Epithelial cell of proximal tubule (primary cell): ENCODE data around the gene TPRX1. TPM values are rescaled to one million over a fixed set of nuclear protein-coding genes. Genes with fewer than 3 reads are reported as not detected.
"Not testable (repeated sequence)": the region's sequence is repeated elsewhere in the genome, so short reads cannot be mapped to it uniquely, and the experiment has no call there.

Experiments
- DNase-seq: peaks from one replicate; pipeline ENCODE4 v3.0.0-alpha.2; 2011; ENCODE audit warnings: low read depth
- H3K4me3 ChIP-seq: 2 replicates; pipeline ENCODE4 v1.5.1; 2011; ENCODE audit warnings: low read depth, mild to moderate bottlenecking, low read length
- CTCF ChIP-seq: conservative IDR thresholded peaks from 2 replicates; pipeline ENCODE4 v1.5.1; 2012; ENCODE audit warnings: low read depth, mild to moderate bottlenecking, low read length
- total RNA-seq: library from RNA; depleted of rRNA; stranded (reverse); fragments of >200 nt; gene quantifications from 2 replicates; pipeline ENCODE4 v1.2.3, GENCODE V29; 2015

The TPRX1 gene, protein sequence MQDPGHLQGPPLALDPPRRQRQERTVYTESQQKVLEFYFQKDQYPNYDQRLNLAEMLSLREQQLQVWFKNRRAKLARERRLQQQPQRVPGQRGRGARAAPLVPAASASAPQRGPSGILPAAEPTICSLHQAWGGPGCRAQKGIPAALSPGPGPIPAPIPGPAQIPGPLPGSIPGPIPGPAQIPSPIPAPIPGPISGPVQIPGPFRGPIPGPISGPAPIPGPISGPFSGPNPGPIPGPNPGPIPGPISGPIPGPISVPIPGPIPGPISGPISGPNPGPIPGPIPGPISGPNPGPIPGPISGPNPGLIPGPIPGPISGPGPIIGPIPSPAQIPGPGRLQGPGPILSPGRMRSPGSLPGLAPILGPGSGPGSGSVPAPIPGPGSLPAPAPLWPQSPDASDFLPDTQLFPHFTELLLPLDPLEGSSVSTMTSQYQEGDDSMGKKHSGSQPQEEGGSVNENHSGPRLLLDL
- total RNA-seq = not detected in 2 replicates

DNA sequence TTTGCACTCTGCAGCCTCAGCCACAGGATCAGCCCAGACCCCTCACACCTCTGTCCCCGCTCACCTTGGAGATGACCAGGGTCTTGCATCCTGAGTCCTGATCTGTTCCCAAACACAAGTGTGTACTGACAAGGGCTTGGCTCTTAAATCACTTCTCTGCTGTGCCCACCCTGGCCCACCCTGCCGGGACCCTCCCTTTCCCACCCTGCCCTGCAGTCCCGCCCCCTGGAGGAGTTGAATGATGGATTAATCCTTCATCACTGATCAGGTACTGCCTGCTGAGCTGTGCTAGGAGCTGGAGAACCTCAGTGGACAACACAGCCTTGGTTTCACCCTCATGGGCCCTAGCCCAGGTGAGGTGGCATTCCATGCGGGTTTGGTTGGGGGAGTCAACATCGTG lies at the start of gene TPRX1:
Gene TPRX1, minus strand, starts transcription at position 101 of the 400 bp plus-strand sequence. Its CDS starts 12 bp downstream, at position 89.
- DNase-seq, H3K4me3 ChIP-seq: not testable (repeated sequence)

DNA sequence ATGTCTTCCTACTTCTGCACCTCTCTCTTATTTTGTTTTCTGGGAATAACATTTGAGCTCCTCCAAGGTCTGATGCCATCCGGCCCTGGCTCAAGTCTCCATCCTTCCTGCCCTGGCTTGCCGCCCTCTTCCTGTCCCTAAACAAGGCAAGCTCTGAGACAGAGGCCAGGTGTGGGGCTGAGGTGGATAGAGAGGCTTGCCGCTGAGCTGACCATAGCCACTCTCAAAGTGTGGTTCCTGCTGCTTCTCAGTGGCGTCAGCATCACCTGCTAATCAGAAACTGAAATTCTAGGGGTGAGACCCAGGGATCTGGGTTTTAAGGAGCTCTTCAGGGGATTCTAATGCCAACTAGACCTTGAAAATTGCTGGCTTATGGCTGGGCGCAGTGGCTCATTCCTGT lies 48.7 kb upstream of the TPRX1 start:
- no peak overlapping the region for H3K4me3 ChIP-seq
- DNase-seq = no peak
- TF ChIP-seq CTCF = no peak

- no peak overlapping the region for H3K4me3 ChIP-seq
- peak; percentile 54 for TF ChIP-seq CTCF
- no peak for DNase-seq
These were observed 44.6 kb upstream of the TPRX1 start for GRCh38 chr19:47848823-47849473.

DNA sequence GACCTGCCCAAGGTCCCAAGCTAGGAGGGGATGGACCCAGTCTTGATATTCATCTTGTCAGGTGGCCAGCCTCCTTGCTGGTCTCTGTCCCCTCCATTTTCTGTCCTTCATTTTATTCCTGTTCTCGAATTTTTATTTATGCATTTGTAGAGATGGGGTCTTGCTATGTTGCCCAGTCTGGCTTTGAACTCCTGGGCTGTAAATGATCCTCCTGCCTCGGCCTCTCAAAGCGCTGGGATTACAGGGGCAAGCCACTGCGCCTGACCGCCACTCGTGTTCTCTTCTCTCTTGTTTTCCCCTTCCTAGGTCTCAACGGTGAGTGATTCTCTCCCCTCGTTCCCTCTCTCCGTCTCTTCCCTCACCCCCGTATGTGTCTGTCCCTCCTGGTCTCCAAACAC lies 44.1 kb upstream of the TPRX1 start:
- TF ChIP-seq CTCF = no peak
- H3K4me3 ChIP-seq = no peak overlapping the region
- no peak for DNase-seq

- no peak for TF ChIP-seq CTCF
- DNase-seq = no peak
- H3K4me3 ChIP-seq = no peak overlapping the region
These were observed 38.6 kb upstream of the TPRX1 start for GRCh38 chr19:47842941-47843340.

DNA sequence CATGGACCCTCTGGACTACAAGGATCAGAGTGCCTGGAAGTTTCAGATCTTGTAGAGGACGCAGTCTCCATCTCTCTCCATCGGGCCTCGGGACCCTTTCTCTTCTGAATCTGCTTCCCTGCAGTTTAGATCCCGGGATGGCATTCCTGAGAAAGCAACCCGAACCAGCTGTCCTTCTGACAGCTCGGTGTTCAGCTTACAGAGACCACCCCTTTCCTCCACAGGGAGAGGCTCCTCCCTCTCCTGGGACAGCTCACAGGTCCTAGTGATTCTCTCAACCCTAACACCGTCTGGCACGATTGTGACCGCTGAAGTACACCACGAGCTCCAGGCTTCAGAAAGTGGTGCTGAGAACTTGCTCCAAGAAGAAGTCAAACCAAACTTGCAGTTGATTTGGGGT lies 35.6 kb upstream of the TPRX1 start:
- no peak for TF ChIP-seq CTCF
- no peak overlapping the region for H3K4me3 ChIP-seq
- DNase-seq = no peak

GRCh38 chr19:47839411-47839810 lies 35.1 kb upstream of the TPRX1 start:
- DNase-seq = no peak
- no peak overlapping the region for H3K4me3 ChIP-seq
- no peak for TF ChIP-seq CTCF
